Panc1 (cell line): Measurements from ENCODE around the gene PRR19. TPM values are rescaled to one million over a fixed set of nuclear protein-coding genes. Genes with fewer than 3 reads are reported as not detected.

Source experiments
- ATAC-seq: fragments of 200-7000 bp; cut with Tn5 transposase; 2 replicates; pipeline ENCODE4 v1.9.1; 2020; ENCODE audit warnings: mild to moderate bottlenecking, moderate library complexity
- BruUV-seq: library from RNA; stranded (reverse); fragments of 400-500 nt; replicated peaks from 2 replicates; lab custom pipeline; 2021; lab: Mats Ljungman, UMichigan
- CTCF ChIA-PET: fragments of 300-600 bp; sonication (Branson Sonifier 250); formaldehyde crosslinking; loops from one replicate; lab custom pipeline; 2022; ENCODE audit warnings: antibody characterized with exemption; lab: Charles Lee
- POLR2A ChIA-PET: fragments of 300-600 bp; sonication (Branson Sonifier 250); formaldehyde crosslinking; loops from one replicate; lab custom pipeline; 2022; ENCODE audit warnings: antibody characterized with exemption; lab: Charles Lee
- DNase-seq: peaks from one replicate; pipeline ENCODE4 v3.0.0-alpha.2; 2010; ENCODE audit warnings: low read depth, low spot score
- H3K27ac ChIP-seq: 2 replicates; pipeline ENCODE4 v1.5.1; 2011; ENCODE audit warnings: mild to moderate bottlenecking, low read length, inconsistent platforms
- H3K27me3 ChIP-seq: fragments of 200-500 bp; sonication (Bioruptor generic); 2 replicates; pipeline ENCODE4 v1.6.0; 2014; ENCODE audit warnings: low read length, inconsistent platforms; ENCODE audit not compliant: control insufficient read depth, insufficient read depth
- H3K36me3 ChIP-seq: fragments of 200-500 bp; sonication (Bioruptor generic); 2 replicates; pipeline ENCODE4 v1.5.1; 2014; ENCODE audit warnings: inconsistent platforms, mild to moderate bottlenecking, low read length, moderate library complexity; ENCODE audit not compliant: control insufficient read depth, insufficient read depth
- H3K4me1 ChIP-seq: 2 replicates; pipeline ENCODE4 v1.5.1; 2011; ENCODE audit warnings: inconsistent platforms, mild to moderate bottlenecking, low read length, moderate library complexity; ENCODE audit not compliant: control insufficient read depth, insufficient read depth
- H3K4me3 ChIP-seq, 2 experiments: 2 replicates each; pipeline ENCODE4 v1.5.1; 2011 to 2012; ENCODE audit warnings: low read depth in 2 of 2, low read length in 2 of 2, mild to moderate bottlenecking in 2 of 2, inconsistent platforms in 1 of 2, moderate library complexity in 1 of 2
- H3K9me3 ChIP-seq: fragments of 200-500 bp; sonication (Bioruptor generic); 2 replicates; pipeline ENCODE4 v1.5.1; 2014; ENCODE audit warnings: low read depth, mild to moderate bottlenecking, inconsistent platforms, low read length, moderate library complexity; ENCODE audit not compliant: control insufficient read depth, insufficient read depth
- CTCF ChIP-seq: fragments of 450-650 bp; IDR thresholded peaks from 2 replicates; pipeline ENCODE4 v1.5.1; 2017; ENCODE audit warnings: mild to moderate bottlenecking
- POLR2AphosphoS5 ChIP-seq: IDR thresholded peaks from 2 replicates; pipeline ENCODE4 v1.6.1; 2012; ENCODE audit warnings: mild to moderate bottlenecking, low read depth, low read length, moderate library complexity
- REST ChIP-seq, 2 experiments: IDR thresholded peaks; 2 replicates each; pipeline ENCODE4 v1.6.1; 2011 to 2012; ENCODE audit warnings: low read depth in 2 of 2, control low read depth in 1 of 2, low read length in 1 of 2, mild to moderate bottlenecking in 1 of 2, moderate library complexity in 1 of 2; ENCODE audit not compliant: insufficient read depth in 1 of 2
- SIN3A ChIP-seq: IDR thresholded peaks from 2 replicates; pipeline ENCODE4 v1.6.1; 2012; ENCODE audit warnings: low read depth, mild to moderate bottlenecking, low read length, moderate library complexity, borderline replicate concordance; ENCODE audit not compliant: insufficient read depth
- TCF7L2 ChIP-seq: IDR thresholded peaks from 2 replicates; pipeline ENCODE4 v1.6.1; 2011; ENCODE audit warnings: mild to moderate bottlenecking, low read depth, low read length, inconsistent platforms
- in situ Hi-C: cut with HindIII; loops from 2 replicates; pipeline ENCODE4 v1.10.0; 2016; ENCODE audit warnings: low sequenced_read_pairs, low pct_unique_long_range_greater_than_20kb
- intact Hi-C: fragments of 100-400 bp; cut with micrococcal nuclease; formaldehyde crosslinking; loops from one replicate; pipeline ENCODE4 v1.10.0; 2022; ENCODE audit not compliant: unreplicated experiment
- total RNA-seq: library from RNA; stranded (reverse); gene quantifications from one replicate; pipeline ENCODE4 v1.2.1, GENCODE V29; 2021; ENCODE audit not compliant: unreplicated experiment

Gene PRR19
- total RNA-seq, 1 experiment from 2014 or later = 2.1 TPM

GRCh38 chr19:42311657-42312056 lies 9.7 kb downstream of the PRR19 start:
- no peak for ATAC-seq
- no peaks in the 10 kb centered on the region for H3K4me1 ChIP-seq
- DNase-seq = no peak

GRCh38 chr19:42312370-42312769 lies 10.4 kb downstream of the PRR19 start:
- ChIA-PET POLR2A (no interaction called here), CTCF (interaction anchor here (0.7 kb wide), 1 partner anchor 65 kb away, joined by 3 read pairs; no protein-coding TSS in a partner anchor)
- no peaks in the 10 kb centered on the region for H3K4me1 ChIP-seq
- TF ChIP-seq SIN3A (no peak), CTCF (no peak), TCF7L2 (no peak), REST (IDR thresholded peaks at IDR 0.05; ENCODE audit: insufficient read depth in 1 of 2, low read depth in 2 of 2, low read length in 1 of 2) (no peak)
- in situ Hi-C loops (no loop called here), intact Hi-C loops (no loop called here)
- no peaks in the 10 kb centered on the region for H3K36me3 ChIP-seq
- no peak overlapping the region for H3K4me3 ChIP-seq
- ATAC-seq (no peak), DNase-seq (no peak)
- H3K27ac ChIP-seq = no peak overlapping the region
- no TSS peak for BruUV-seq
- H3K27me3 ChIP-seq = no peaks in the 10 kb centered on the region
- H3K9me3 ChIP-seq = no peaks in the 10 kb centered on the region

More at GRCh38 chr19:42311657-42312056, 9.7 kb downstream of the PRR19 start:
- in situ Hi-C loops = no loop called here
- no peak overlapping the region for H3K27ac ChIP-seq
- TF ChIP-seq TCF7L2 (no peak), CTCF (no peak), POLR2AphosphoS5 (no peak), SIN3A (no peak), REST (IDR thresholded peaks at IDR 0.05; ENCODE audit: insufficient read depth in 1 of 2, low read depth in 2 of 2, low read length in 1 of 2) (no peak)
- H3K9me3 ChIP-seq = no peaks in the 10 kb centered on the region
- CTCF ChIA-PET = interaction anchor here (0.7 kb wide), 1 partner anchor 65 kb away, joined by 3 read pairs; no protein-coding TSS in a partner anchor
- no peaks in the 10 kb centered on the region for H3K36me3 ChIP-seq
- no peak overlapping the region for H3K4me3 ChIP-seq
- no peaks in the 10 kb centered on the region for H3K27me3 ChIP-seq
- BruUV-seq = no TSS peak
- intact Hi-C loops = no loop called here
- POLR2A ChIA-PET = interaction anchor here (0.7 kb wide), 1 partner anchor 58 kb away, joined by 3 read pairs; no protein-coding TSS in a partner anchor
